ENCODE measurements around the gene KCNJ10. TPM values are rescaled to one million over a fixed set of nuclear protein-coding genes. Genes with fewer than 3 reads are reported as not detected.

Gene KCNJ10
- total and polyA plus RNA-seq, 2 of the 13 experiments (the other 11 are each of a cell fraction or from before 2014, with no cell fraction given), result 4.4 to 10.3 TPM

GRCh38 chr1:160053548-160054365, 16.2 kb downstream of the KCNJ10 start (continued):
- TF ChIP-seq TFDP2 (CRISPR knock-in tag; IDR thresholded peaks at IDR 0.05) (no peak), HMGXB4 (CRISPR knock-in tag; IDR thresholded peaks at IDR 0.05; ENCODE audit: borderline replicate concordance in 1 of 2, low read depth in 1 of 2) (no peak), ZNF788 (CRISPR knock-in tag; IDR thresholded peaks at IDR 0.05; ENCODE audit: borderline replicate concordance) (peak; percentile 65; the same call in 1 of the 2 replicates), GATAD2A (CRISPR knock-in tag; IDR thresholded peaks at IDR 0.05) (no peak; the same call in none of the 2 replicates), RNF2 (conservative IDR thresholded peaks at IDR 0.05; ENCODE audit: low read depth) (no peak), MIER3 (CRISPR knock-in tag; IDR thresholded peaks at IDR 0.05; ENCODE audit: borderline replicate concordance) (no peak), SP4 (CRISPR knock-in tag; IDR thresholded peaks at IDR 0.05) (peak; percentile 52; the same call in 1 of the 2 replicates), ZNF563 (CRISPR knock-in tag; IDR thresholded peaks at IDR 0.05) (no peak), CTCF (CRISPR knock-in tag; IDR thresholded peaks at IDR 0.05) (0 out of 2 replicates have a peak, but pooled peaks have one; percentile 4), ZFP36 (IDR thresholded peaks at IDR 0.05; ENCODE audit: borderline replicate concordance, low read depth, low read length, partially characterized antibody) (no peak), ZNF782 (CRISPR knock-in tag; IDR thresholded peaks at IDR 0.05; ENCODE audit: borderline replicate concordance) (no peak), ZBTB44 (CRISPR knock-in tag; IDR thresholded peaks at IDR 0.05) (no peak), ARHGAP35 (CRISPR knock-in tag; IDR thresholded peaks at IDR 0.05; ENCODE audit: borderline replicate concordance) (no peak), SRSF9 (IDR thresholded peaks at IDR 0.05; ENCODE audit: borderline replicate concordance, insufficient read depth, low read depth, low read length, poor library complexity, severe bottlenecking) (no peak), ZNF776 (CRISPR knock-in tag; IDR thresholded peaks at IDR 0.05) (no peak), ARID3A (IDR thresholded peaks at IDR 0.05; ENCODE audit: low read depth, low read length) (no peak), NFATC3 (CRISPR knock-in tag; IDR thresholded peaks at IDR 0.05) (no peak), ZSCAN31 (CRISPR knock-in tag; IDR thresholded peaks at IDR 0.05; ENCODE audit: low read depth) (no peak), ZFP1 (CRISPR knock-in tag; IDR thresholded peaks at IDR 0.05) (no peak), REPIN1 (CRISPR knock-in tag; IDR thresholded peaks at IDR 0.05; ENCODE audit: borderline replicate concordance, low read depth) (no peak), TAF1 (CRISPR knock-in tag; IDR thresholded peaks at IDR 0.05) (no peak; the same call in 1 of the 2 replicates)

All from HepG2 (cell line).